ENCODE data around the gene ZNF609.
"Not testable (repeated sequence)": the region's sequence is repeated elsewhere in the genome, so short reads cannot be mapped to it uniquely, and the experiment has no call there.

ZNF609 gene

DNA sequence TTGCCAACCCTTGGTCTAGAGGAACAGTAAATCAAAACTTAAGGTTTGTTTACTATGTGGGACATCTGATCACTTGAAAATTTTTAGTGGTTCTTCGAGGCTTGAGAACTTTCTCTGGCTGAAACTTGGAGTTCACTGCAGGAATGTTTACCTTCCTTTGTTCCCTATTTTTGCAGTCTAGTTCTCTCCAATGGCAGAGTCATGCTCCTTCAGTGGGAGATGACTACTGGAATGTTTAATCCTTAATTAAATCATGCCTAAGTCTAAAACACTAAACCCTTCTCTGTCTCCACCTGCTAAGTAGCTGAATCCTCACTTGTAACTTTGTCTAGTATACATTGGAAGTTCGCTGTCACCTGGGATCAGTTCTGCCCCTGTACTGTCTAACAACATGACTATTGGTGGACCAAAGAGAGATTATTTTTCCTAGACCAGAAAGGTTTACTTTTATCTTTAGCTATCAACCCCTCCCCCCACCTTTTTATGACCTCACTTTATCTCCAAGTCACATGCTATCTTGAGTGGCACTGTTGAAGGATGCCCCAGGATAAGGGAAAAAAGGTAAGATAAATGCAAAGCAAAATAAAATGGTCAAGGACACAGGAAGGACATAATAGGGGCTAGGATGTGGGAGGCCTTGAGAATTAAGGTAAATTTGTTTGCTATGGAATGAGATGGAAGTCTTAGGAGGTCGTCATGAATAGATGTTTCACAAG, 1.2 kb upstream of the ZNF609 start:
- no peak for DNase-seq

GRCh38 chr15:64460724-64461720, 644 bp downstream of the ZNF609 start:
- peak; percentile 34 for DNase-seq

- no peak for DNase-seq
Observed at GRCh38 chr15:64461721-64462162, 1.4 kb downstream of the ZNF609 start.

DNA sequence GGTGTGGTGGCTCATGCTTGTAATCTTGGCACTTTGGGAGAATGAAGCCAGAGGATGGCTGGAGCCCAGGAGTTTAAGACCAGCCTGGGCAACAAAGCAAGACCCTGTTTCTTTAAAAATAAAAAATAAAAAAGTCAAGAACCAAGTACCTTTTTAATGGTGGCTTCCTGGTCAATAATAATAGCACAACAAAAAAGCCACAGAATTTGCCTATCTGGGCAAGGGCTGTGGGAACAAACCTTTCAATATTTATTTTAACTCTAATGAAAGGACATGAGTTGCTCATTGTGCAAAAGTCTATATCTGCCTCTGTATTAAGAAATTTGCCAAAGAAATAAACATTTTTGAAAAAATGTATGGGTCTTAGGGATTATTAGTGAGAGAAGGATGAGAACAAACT, 2.1 kb downstream of the ZNF609 start:
- DNase-seq: no peak

- no peak for DNase-seq
Observed at GRCh38 chr15:64464276-64465005, 4.1 kb downstream of the ZNF609 start.

- no peak for DNase-seq
Observed at GRCh38 chr15:64466408-64467141, 6.2 kb downstream of the ZNF609 start.

DNA sequence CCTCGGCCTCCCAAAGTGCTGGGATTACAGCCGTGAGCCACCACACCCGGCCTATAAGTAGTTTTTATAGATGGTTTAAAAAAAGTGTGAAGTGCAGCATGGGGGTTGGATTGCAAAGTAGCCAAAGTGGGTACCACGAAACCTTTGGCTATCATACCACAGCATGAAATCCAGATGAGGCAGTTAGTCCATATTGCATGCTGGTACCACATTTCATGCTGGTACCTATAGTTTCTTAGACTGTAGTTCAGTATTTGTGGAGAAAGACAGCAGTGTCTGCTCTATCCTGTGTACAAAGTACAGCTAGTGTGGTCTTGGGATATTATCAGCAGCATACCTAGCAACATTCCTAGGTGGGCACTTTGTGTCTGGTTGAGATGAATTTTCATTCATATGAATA, 11.8 kb downstream of the ZNF609 start:
- DNase-seq: no peak

DNA sequence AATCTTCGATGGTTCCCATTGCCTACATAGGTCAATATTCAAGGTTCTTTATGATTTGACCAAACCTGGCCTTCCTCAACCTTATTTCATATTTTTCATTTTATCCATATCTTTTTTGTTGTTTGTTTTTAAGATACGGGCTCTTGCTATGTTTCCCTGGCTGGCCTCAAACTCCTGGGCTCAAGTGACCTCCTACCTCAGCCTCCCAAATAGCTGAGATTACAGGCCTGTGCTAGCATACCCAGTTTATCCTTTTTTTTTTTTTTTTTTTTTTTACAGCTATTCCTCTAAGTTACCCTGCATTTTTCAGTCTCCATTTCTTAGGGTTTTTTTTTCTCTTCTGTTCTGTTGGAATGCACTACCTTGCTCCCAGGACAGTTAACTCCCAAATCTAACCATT, 14.5 kb downstream of the ZNF609 start:
- DNase-seq: no peak

- DNase-seq: no peak
Observed at GRCh38 chr15:64476550-64476949, 16.2 kb downstream of the ZNF609 start.

GRCh38 chr15:64478863-64479262, 18.5 kb downstream of the ZNF609 start:
- no peak for DNase-seq

DNA sequence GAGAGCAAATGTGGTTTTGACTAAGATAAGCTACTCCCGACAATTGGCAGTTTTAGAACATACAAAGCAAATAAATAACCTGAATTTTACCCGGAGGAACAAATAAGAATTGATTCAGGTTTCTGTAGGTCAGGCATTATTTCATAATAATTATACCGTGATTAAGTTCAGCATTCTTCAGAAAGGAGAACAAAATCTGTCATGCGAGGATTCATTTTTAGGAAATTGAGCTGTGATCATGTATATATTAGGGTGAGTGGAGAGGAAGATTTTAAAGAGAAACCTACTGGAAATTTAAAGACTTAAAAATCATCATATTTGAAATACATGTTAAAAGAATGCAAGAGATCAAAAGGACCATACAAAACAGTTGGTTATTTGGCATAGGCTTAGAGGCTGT, 20.5 kb downstream of the ZNF609 start:
- DNase-seq: no peak

DNA sequence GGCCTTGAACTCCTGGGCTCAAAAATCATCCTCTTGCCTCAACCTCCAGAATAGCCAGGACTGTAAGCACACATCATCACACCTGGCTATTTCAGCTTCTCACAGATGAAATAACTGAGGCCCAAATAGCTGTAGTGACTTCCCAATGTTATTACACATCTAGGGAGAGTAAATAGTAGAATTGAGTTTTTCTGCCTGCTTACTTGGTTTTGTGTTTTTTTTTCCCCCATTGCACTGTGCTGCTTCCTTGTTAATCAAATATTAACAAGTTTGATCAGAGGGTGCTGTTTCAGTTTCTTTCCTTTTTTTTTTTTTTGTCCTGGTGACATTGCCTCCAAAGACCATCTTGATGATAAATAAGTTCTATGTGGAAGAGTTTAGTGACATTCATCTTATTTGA, 23.4 kb downstream of the ZNF609 start:
- DNase-seq: no peak

DNA sequence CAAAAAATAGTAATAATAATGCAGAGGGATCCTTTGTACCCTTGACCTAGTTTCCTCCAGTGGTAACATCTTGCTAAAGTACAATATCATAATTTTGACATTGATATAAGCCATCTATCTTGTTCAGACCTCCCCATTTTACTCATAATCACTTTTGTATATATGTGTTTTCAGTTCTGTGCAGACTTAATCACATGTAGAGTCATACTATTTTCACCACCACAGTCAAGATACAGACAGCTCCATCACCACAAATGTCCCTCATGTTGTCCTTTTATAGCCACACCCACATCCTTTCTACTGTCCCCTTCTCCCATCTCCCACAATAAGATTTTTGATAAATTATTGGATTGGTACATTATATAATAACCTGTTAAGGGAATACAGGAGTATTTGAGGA, 25.4 kb downstream of the ZNF609 start:
- DNase-seq: no peak

DNA sequence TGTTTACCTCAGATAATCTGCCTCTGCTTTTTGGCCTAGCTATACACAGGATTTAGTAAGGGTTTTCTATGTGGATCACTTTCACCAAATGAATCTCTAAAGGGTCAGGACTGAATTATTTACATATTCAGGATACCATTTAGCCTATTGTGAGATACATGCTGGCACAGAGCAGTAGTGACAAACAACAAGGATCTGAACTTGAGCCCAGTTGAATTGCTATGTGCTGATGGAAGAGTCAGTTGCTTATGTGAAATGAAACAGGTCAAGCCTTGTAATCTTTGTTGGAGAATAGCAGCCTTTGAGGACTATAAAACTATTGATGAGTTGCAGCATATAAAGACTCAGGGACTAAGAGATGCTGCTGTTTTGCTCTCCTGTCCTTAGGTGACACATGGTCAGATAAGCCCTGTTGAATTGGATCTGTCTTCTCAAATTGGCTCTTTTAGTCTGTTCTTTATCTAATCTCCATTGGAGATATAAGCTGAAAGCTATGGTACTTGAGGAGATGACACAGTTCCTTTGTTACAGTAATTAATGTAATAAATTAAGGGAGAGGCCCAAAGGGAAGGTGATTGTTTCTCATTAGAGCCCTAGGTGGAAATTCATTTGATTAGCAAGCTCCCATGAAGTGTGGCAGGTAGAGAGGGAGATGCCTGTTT, 30.4 kb downstream of the ZNF609 start:
- DNase-seq: no peak

DNA sequence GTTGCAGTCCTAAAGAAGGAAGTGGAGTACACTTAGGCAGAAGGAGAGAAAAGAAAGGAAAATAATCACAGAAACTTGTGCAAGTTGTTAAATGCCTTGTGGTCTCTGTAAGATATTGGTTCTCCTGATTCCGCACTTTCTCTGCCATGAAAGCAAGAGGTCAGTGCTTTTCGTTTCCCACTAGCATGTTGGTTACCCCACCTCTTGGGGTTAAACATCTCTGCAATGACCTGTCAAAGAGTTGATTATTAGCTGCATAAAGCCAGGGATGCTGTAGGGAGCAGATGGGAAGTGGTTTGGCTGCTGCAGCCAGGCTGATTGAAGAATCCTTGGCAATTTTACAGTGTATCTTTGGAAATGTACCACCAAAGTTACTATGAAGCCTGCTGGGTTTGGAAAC, 33.3 kb downstream of the ZNF609 start:
- no peak for DNase-seq

GRCh38 chr15:64495968-64496367, 35.6 kb downstream of the ZNF609 start:
- not testable (repeated sequence) for DNase-seq

- DNase-seq: no peak
Observed at GRCh38 chr15:64500695-64501395, 40.5 kb downstream of the ZNF609 start.

- DNase-seq: no peak
Observed at GRCh38 chr15:64501396-64501715, 41.0 kb downstream of the ZNF609 start.

- DNase-seq: no peak
Observed at GRCh38 chr15:64502151-64502550, 41.8 kb downstream of the ZNF609 start.

- DNase-seq: no peak
Observed at GRCh38 chr15:64502551-64502950, 42.2 kb downstream of the ZNF609 start.

DNA sequence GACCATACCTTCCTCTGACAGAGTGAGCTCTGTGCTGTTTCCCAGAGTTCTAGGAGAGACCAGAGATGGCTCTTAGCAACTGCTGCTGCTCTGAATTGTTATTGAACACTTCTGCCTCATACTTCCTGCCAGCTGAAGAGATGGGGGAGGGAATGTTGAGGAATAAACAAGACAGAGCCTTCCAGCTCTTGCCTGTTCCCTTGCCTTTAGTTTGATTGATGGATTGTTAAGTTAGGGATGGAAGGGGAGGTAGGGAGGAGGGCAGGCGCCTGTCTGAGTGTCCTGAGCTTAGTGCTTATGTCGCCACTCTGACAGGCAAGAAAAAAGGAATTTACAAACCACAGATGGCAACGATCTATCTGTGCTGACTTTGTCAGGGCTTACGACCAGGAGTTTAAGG, 42.8 kb downstream of the ZNF609 start:
- DNase-seq: no peak

- no peak for DNase-seq
Observed at GRCh38 chr15:64503640-64504039, 43.3 kb downstream of the ZNF609 start.

All from activated CD4-positive, CD25-positive, alpha-beta regulatory T cell treated with anti-CD3 and anti-CD28 coated beads, Interleukin-2, amount 50 U/mL, for 72 hours (primary cell).